ENCODE measurements around the gene GATAD2A.

GRCh38 chr19:19443283-19443682 is 37.8 kb downstream of the GATAD2A start:
- TF ChIP-seq CTCF (conservative IDR thresholded peaks at IDR 0.05; ENCODE audit: low read length), result no peak
- no peak for TF ChIP-seq EZH2phosphoT487 (IDR thresholded peaks at IDR 0.05; ENCODE audit: borderline replicate concordance)

Data from Loucy (cell line).